Measurements from ENCODE around the gene NHERF2.

DNA sequence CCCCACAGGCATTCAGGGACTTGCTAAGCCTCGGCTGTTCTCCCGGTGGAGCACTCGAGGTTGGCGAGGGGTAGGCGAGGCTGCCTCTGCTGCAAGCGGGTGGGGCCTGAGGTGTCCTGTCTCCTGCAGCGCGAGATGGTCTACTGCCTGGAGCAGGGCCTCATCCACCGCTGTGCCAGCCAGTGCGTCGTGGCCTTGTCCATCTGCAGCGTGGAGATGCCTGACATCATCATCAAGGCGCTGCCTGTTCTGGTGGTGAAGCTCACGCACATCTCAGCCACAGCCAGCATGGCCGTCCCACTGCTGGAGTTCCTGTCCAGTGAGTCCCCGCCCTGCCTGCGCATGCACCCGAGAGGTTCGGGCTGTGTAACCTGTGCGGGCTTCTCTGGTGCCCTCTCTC is 47.4 kb downstream of the NHERF2 start:
- TF ChIP-seq, protein P1, sequence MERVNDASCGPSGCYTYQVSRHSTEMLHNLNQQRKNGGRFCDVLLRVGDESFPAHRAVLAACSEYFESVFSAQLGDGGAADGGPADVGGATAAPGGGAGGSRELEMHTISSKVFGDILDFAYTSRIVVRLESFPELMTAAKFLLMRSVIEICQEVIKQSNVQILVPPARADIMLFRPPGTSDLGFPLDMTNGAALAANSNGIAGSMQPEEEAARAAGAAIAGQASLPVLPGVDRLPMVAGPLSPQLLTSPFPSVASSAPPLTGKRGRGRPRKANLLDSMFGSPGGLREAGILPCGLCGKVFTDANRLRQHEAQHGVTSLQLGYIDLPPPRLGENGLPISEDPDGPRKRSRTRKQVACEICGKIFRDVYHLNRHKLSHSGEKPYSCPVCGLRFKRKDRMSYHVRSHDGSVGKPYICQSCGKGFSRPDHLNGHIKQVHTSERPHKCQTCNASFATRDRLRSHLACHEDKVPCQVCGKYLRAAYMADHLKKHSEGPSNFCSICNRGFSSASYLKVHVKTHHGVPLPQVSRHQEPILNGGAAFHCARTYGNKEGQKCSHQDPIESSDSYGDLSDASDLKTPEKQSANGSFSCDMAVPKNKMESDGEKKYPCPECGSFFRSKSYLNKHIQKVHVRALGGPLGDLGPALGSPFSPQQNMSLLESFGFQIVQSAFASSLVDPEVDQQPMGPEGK (CRISPR knock-in tag; IDR thresholded peaks at IDR 0.05; ENCODE audit: borderline replicate concordance) = no peak
- TF ChIP-seq ZNF184 (CRISPR knock-in tag; IDR thresholded peaks at IDR 0.05) = no peak
- TF ChIP-seq EZH2 (IDR thresholded peaks at IDR 0.05; ENCODE audit: borderline replicate concordance, low read depth, low read length) = no peak

All from K562 (cell line).